ENCODE measurements around the gene DTYMK. TPM values are rescaled to one million over a fixed set of nuclear protein-coding genes. Genes with fewer than 3 reads are reported as not detected.

The DTYMK gene
- total RNA-seq, 6 experiments from 2014 or later: 56.8 to 84.2 (median 76.1) TPM

DNA sequence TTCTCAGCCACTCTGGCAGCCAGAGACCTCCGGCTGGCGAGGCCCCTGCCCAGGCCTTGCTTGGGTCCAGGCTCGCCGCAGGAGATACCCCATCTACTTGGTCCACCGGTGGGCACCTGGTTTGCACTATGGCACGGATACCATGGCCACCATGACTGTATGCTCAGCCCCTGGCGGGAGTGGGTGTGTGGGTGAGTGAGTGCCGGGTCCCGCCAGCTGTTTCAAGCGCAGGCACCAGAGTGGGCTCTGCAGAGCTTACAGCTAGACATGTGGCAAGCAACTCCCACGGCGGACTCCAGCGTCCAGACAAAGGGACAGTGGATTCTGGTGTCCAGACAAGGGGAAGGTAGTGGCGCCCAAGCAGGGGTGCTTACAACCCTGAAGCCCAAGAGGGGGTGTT is 47.7 kb downstream of the DTYMK start:
- Mint-ChIP-seq H3K36me3 (ENCODE audit: low read depth) (peaks cover 25% of the 10 kb centered on the region), H3K4me1 (ENCODE audit: low read depth) (peaks cover 60% of the 10 kb centered on the region), H3K9me3 (no peaks in the 10 kb centered on the region), H3K27ac (no peak overlapping the region; the same call in 1 of the 2 replicates), H3K4me3 (peak overlapping the region; percentile 98), H3K27me3 (ENCODE audit: insufficient read depth) (no peaks in the 10 kb centered on the region; the same call in none of the 2 replicates)
- TF ChIP-seq, protein P1, sequence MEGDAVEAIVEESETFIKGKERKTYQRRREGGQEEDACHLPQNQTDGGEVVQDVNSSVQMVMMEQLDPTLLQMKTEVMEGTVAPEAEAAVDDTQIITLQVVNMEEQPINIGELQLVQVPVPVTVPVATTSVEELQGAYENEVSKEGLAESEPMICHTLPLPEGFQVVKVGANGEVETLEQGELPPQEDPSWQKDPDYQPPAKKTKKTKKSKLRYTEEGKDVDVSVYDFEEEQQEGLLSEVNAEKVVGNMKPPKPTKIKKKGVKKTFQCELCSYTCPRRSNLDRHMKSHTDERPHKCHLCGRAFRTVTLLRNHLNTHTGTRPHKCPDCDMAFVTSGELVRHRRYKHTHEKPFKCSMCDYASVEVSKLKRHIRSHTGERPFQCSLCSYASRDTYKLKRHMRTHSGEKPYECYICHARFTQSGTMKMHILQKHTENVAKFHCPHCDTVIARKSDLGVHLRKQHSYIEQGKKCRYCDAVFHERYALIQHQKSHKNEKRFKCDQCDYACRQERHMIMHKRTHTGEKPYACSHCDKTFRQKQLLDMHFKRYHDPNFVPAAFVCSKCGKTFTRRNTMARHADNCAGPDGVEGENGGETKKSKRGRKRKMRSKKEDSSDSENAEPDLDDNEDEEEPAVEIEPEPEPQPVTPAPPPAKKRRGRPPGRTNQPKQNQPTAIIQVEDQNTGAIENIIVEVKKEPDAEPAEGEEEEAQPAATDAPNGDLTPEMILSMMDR (IDR thresholded peaks at IDR 0.05): no peak
- no peak for DNase-seq

DNA sequence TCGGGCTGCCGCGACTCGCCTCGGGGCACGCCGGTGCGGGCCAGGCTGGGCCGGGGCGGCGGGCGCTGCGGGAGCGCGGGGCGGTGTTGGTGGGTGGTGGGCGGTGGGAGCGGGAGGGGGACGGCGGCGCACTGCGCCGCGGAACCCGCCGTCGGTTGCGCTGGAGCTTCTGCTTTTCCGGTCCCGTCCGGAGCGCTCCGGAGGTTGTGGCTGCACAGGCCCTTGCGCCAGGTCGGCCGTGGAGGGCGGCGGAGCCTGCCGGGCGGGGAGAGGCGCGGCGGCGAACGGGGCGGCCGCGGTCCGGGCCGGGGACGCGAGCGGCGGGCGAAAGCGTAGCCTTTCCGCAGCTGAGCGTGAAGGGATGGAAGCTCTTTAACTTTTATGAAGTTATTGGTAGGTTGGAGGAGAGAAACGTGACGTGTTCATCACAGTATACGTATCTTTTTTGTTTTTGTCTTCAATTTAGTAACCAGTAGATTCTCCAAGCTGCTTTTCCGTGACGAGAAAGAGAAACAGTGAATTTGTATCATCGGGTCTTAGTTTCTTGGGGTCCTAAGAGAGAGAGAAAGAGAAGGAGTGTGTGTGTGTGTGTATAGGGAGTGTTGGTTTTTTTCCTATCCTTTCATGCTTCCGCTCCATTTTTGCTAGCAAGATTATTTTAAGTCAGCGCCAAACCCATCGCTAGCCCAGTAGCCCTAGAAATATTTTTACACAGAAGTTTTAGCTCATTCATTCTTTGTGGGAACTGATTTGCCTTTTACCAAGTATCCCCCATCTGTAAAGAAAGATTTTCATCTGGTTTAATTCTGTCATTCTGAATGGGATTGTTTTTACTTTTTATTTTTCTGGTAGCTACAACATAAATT is 48.6 kb downstream of the DTYMK start:
- peak overlapping the region; percentile 98 for H3K4me3 Mint-ChIP-seq
- peaks cover 60% of the 10 kb centered on the region for H3K4me1 Mint-ChIP-seq (ENCODE audit: low read depth)
- no peak for DNase-seq
- peaks cover 30% of the 10 kb centered on the region for H3K36me3 Mint-ChIP-seq (ENCODE audit: low read depth)
- H3K27ac Mint-ChIP-seq: peak overlapping the region; percentile 88
- TF ChIP-seq, protein P1 (IDR thresholded peaks at IDR 0.05): no peak
- no peaks in the 10 kb centered on the region; the same call in none of the 2 replicates for H3K27me3 Mint-ChIP-seq (ENCODE audit: insufficient read depth)
- H3K9me3 Mint-ChIP-seq: no peaks in the 10 kb centered on the region

DNA sequence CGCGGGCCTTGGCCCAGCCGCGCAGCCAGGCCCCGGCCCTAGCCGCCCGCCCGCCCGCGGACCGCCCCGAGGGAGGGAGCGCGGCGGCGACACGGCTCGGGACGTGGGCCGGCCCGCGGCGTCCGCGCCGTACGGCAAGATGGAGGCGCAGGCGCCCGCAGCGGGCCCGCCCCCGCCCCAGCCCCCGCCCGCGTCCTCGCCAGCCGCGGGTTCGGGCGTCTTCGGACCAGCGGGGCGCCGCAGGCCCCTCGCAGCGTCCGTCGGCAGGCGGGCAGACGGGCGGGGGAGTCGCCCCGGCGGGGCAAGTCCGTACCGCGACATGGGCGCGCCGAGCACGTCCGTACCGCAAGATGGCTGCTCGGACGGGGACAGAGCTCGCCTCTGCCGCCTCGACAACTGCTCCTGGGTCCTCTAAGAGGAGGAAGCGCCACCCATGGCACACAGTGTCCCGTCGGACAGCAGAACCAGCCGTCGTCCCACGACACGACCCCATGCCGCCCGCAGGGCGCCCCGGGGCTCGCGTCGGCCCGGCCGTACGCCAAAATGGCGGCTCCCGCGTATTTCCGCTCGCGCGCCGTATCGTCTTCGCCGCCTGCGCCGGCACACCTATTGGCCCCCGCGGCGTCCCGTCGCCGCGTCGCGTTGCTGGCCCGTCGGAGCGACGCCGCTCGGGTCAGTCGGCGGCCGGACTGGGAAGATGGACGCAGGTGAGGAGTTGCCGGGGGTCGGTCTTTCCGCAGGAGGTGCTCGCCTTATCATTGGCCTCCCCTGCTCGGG is 49.4 kb downstream of the DTYMK start, which contains the start of the genes ATG4B and THAP4:
Gene ATG4B, plus strand, starts transcription at position 676 of the 777 bp plus-strand sequence. Its CDS starts 22 bp downstream, at position 698.
Gene THAP4, minus strand, starts transcription at position 141 of the 777 bp plus-strand sequence. CDS start 141 bp downstream, outside the sequence.
- Mint-ChIP-seq H3K4me1 (ENCODE audit: low read depth) (peaks cover 57% of the 10 kb centered on the region), H3K36me3 (ENCODE audit: low read depth) (peaks cover 30% of the 10 kb centered on the region), H3K4me3 (peak within 1 kb of the TSS; percentile 98), H3K9me3 (no peaks in the 10 kb centered on the region), H3K27me3 (ENCODE audit: insufficient read depth) (no peaks in the 10 kb centered on the region; the same call in none of the 2 replicates), H3K27ac (peak within 1 kb of the TSS; percentile 88)
- DNase-seq: peak; percentile 75
- TF ChIP-seq, protein P1 (IDR thresholded peaks at IDR 0.05): no peak

DNA sequence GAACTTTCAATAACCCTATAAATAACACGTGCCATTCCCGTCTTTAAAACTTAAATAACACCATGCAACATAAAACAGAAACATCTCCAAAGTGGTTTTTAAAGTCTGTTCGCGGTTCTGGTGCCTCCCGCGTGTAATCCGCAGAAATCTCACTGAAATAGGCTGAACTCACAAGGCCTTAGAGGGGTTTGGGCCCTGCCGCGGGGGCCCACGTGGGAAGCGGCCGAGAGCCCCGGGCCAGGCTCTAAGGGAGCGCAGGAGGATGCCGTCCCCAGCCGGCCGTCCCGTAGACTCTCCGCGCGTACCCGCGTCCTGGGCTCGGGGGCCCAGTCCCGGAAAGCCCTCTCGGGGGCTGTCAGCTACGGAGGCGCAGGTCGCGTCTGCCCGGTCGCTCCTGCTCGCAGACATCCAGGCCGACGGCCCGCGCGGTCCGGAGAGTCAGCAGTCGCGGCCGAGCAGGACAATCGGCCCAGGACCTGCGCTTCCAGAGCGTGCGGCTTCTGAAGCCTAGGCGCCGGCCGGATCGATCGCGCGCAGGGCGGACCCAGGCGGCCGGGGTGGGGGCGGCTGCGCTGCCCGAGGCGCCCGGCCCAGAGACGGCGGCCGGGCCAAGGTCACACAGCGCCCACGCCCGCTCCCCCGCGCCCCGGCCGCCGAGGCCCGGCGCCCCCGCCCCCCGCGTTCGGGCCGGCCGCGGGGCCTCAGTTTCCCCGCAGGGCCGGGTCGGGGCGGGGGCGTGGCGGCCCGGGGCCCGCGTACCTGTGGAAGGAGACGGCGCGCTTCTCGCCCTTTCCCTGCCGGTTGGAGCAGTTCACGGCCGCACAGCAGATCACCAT is 50.2 kb downstream of the DTYMK start:
- H3K36me3 Mint-ChIP-seq (ENCODE audit: low read depth): peaks cover 30% of the 10 kb centered on the region
- TF ChIP-seq, protein P1 (IDR thresholded peaks at IDR 0.05): no peak
- H3K4me3 Mint-ChIP-seq: peak overlapping the region; percentile 92
- peaks cover 49% of the 10 kb centered on the region for H3K4me1 Mint-ChIP-seq (ENCODE audit: low read depth)
- H3K27ac Mint-ChIP-seq: peak overlapping the region; percentile 80
- no peak for DNase-seq
- no peaks in the 10 kb centered on the region; the same call in 1 of the 2 replicates for H3K27me3 Mint-ChIP-seq (ENCODE audit: insufficient read depth)
- H3K9me3 Mint-ChIP-seq: no peaks in the 10 kb centered on the region

DNA sequence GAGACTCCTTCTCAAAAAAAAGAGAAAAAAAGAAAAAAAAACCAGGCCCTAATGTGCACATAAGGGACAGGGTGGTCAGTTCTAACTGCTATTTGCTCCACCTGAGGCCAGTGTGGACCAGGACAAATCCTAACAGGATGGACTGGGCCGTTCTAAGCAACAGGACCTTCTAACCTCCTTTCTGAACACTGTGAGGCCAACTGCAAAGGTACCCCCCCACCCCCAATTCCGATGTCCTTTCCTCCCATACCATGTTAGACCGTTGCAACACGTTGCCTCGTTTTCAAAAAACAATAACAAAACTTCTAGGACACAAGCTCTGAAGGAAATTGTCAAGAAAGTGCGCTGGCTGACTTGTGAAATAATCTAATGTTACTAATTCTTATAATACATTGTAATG is 50.9 kb downstream of the DTYMK start:
- peaks cover 42% of the 10 kb centered on the region for H3K4me1 Mint-ChIP-seq (ENCODE audit: low read depth)
- peaks cover 31% of the 10 kb centered on the region for H3K36me3 Mint-ChIP-seq (ENCODE audit: low read depth)
- DNase-seq: no peak
- H3K9me3 Mint-ChIP-seq: no peaks in the 10 kb centered on the region
- peak overlapping the region; percentile 80 for H3K27ac Mint-ChIP-seq
- H3K4me3 Mint-ChIP-seq: peak overlapping the region; percentile 92
- H3K27me3 Mint-ChIP-seq (ENCODE audit: insufficient read depth): no peaks in the 10 kb centered on the region; the same call in 1 of the 2 replicates
- TF ChIP-seq, protein P1 (IDR thresholded peaks at IDR 0.05): no peak
